Measurements from ENCODE around the gene MFSD12.
"Not testable (repeated sequence)": the region's sequence is repeated elsewhere in the genome, so short reads cannot be mapped to it uniquely, and the experiment has no call there.

MFSD12 gene

DNA sequence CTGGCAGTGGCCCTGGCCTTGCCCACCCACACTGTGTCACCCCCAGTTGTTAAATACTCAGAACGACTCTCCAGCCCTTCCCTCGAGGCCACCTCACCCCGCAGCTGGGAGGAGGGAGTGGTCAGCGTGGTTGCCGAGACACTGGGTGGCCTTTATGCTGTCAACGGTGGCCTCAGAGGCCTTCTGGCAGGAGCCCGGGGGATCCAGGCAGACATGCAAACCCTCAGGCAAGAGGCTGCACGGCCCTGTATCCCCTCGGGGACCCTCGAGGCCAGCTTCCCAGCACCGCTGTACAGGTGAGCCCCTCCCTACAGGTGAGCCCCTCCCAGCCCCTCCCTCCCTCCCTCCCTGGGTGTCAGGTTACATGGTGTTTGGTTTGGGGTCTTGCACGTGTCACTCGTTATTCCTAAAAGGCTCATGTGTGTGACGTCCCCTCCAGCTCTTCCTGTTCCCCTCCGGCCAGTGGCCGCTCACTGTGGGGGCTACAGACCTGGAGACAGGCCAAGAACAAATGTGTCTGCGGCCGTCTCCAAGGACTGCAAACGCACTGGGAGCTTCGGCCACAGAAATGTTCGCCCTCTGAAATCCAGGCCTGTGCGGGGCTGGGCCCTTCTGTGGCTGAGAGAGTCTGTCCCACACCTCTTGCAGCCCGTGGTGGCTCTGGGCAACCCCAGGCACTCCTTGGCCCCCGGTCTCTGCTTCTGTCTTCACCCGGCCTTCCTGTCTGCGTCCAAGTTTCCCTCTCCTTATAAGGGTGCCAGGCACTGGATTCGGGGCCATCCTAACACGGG is 18.2 kb downstream of the MFSD12 start, which contains the start of gene TEKTIP1:
TEKTIP1 (plus strand) TSS at position 210 of the 791 bp plus-strand sequence; CDS start at position 214, 4 bp downstream.
- FAIRE-seq: no peak

GRCh38 chr19:3538258-3538929 is 19.0 kb downstream of the MFSD12 start:
- DNase-seq (ENCODE audit: insufficient read length, low spot score) (no peak), FAIRE-seq (no peak)

More for the DNA sequence above, 18.2 kb downstream of the MFSD12 start, which contains the start of gene TEKTIP1:
- DNase-seq (ENCODE audit: insufficient read length, low spot score): no peak

- no peak for DNase-seq (ENCODE audit: insufficient read length, low spot score)
- no peak for FAIRE-seq
These were observed 19.7 kb downstream of the MFSD12 start for GRCh38 chr19:3537438-3538240.

DNA sequence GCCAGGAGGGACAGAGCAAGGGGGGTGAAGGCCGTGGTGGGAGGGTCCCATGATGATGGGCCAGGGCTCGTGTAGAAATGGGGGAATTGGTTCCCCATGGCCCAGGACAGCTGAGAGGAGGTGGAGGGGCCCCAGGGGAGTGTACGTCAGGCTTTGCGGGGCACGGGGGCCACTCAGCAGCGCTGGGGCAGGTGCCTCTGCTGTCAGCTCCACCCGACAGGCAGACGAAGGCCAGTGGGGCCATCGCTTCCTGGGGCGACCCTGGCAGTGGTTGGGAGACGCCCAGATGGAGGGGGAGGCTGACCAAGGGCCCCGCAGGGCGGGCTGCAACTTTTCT is 20.3 kb downstream of the MFSD12 start:
- FAIRE-seq (no peak), DNase-seq (ENCODE audit: insufficient read length, low spot score) (no peak)

DNA sequence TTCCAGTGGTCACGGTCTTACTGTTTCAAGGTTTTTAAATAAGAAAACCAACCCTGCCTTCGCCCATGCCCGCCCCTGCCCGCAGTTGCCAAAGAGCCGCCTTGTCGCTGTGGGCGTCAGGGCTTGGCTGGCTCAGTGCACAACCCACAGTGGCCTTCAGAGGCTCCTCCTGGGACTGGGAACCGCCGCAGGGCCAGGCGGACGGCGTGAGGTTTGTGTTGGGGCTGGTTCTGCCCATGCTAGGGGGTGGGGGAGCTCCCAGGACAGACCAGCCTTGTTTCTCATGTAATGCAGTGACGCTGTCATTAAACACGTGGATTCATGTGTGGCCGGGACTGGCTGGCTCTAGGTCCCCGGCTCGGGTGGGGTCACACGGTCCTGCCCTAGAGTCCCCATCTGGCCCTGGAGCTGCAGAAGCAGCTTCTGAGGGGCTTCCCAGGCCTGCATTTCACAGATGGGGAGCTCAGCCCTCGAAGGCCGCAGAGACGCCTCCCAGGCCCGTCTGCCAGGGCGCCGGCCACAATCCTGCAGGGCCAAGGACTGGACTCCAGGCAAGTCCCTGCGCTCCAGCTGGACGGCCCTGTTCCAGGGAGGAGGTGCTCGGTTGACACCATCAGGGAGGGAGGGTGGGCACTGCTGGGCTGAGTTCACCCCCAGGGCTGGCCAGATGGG is 20.8 kb downstream of the MFSD12 start:
- no peak for FAIRE-seq
- no peak for DNase-seq (ENCODE audit: insufficient read length, low spot score)

GRCh38 chr19:3535981-3536380 is 21.4 kb downstream of the MFSD12 start:
- FAIRE-seq (no peak), DNase-seq (ENCODE audit: insufficient read length, low spot score) (no peak)

- FAIRE-seq (no peak), DNase-seq (ENCODE audit: insufficient read length, low spot score) (no peak)
These were observed 21.8 kb downstream of the MFSD12 start for GRCh38 chr19:3535563-3535965.

GRCh38 chr19:3535235-3535535 is 22.2 kb downstream of the MFSD12 start:
- FAIRE-seq (no peak), DNase-seq (ENCODE audit: insufficient read length, low spot score) (no peak)

DNA sequence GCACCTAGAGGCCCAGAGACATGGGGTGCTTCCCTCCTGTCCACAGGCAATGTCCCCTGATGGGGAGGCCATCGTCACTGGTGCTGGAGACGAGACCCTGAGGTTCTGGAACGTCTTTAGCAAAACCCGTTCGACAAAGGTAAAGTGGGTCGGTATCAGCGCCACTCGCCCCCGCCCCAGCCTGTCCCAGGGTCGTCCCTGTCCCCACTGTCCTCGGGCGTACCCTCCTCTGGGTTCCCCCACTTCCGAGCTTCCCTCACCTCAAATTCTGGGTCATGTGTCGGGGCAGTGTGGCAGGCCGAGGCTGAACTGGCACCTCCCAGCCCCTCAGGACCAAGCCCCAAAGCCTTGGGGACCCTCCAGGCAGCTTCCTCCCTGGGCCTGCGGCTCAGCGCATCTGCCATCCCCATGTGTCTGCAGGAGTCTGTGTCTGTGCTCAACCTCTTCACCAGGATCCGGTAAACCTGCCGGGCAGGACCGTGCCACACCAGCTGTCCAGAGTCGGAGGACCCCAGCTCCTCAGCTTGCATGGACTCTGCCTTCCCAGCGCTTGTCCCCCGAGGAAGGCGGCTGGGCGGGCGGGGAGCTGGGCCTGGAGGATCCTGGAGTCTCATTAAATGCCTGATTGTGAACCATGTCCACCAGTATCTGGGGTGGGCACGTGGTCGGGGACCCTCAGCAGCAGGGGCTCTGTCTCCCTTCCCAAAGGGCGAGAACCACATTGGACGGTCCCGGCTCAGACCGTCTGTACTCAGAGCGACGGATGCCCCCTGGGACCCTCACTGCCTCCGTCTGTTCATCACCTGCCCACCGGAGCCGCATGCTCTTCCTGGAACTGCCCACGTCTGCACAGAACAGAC is 22.8 kb downstream of the MFSD12 start:
- FAIRE-seq: no peak
- no peak for DNase-seq (ENCODE audit: insufficient read length, low spot score)

- no peak for DNase-seq (ENCODE audit: insufficient read length, low spot score)
- no peak for FAIRE-seq
These were observed 23.7 kb downstream of the MFSD12 start for GRCh38 chr19:3533563-3534216.

DNA sequence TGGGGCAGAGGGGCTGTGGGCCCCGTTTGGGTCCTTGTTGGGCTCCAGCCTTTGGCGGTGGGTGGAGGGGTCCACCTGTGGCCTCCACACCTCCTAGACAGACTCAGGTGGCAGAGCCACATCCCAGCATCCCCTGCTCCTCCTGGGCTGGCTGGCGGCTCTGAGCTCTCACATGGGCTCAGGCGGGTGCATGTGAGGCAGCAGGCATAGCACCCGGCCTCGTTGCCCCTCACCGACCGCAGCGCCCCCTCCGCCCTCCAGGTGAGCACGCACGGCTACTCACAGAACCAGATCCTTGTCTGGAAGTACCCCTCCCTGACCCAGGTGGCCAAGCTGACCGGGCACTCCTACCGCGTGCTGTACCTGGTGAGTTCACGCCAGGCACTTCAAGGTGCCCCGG is 24.4 kb downstream of the MFSD12 start:
- DNase-seq (ENCODE audit: insufficient read length, low spot score): no peak
- no peak for FAIRE-seq

DNA sequence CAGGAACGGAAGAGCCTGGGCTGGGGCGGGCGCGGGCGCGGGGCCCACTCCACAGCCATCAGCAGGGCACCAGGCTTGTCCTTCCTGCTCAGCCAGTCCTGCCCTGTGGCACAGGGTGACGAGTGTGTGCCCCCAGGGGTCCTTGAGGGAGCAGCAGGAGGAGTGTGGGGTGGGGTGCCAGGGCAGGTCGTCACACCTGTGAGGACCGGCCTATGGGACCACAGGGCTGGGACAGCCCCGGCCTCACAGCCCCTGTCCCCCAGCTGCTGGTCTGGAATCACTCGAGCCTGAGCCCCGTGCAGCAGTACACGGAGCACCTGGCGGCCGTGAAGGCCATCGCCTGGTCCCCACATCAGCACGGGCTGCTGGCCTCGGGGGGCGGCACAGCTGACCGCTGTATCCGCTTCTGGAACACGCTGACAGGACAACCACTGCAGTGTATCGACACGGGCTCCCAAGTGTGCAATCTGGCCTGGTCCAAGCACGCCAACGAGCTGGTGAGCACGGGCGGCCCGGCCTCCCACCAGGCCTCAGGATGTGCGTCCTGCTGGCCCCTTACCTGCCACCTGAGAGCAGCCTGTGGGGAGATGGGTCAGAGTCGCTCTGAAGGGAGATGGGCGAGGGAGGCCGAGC is 25.1 kb downstream of the MFSD12 start:
- DNase-seq (ENCODE audit: insufficient read length, low spot score) (no peak), FAIRE-seq (no peak)

DNA sequence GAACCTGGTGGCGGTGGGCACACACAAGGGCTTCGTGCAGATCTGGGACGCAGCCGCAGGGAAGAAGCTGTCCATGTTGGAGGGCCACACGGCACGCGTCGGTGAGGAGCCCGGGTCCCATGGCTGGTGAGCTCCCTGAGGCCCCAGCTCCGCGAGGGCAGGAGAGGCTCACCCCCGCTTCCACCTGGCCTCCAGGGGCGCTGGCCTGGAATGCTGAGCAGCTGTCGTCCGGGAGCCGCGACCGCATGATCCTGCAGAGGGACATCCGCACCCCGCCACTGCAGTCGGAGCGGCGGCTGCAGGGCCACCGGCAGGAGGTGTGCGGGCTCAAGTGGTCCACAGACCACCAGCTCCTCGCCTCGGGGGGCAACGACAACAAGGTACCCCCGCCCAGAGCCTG is 25.7 kb downstream of the MFSD12 start:
- DNase-seq (ENCODE audit: insufficient read length, low spot score): no peak
- no peak for FAIRE-seq

- FAIRE-seq (no peak), DNase-seq (ENCODE audit: insufficient read length, low spot score) (no peak)
These were observed 27.0 kb downstream of the MFSD12 start for GRCh38 chr19:3530389-3530788.

GRCh38 chr19:3529299-3529698 is 28.1 kb downstream of the MFSD12 start:
- DNase-seq (ENCODE audit: insufficient read length, low spot score); FAIRE-seq: not testable (repeated sequence)

DNA sequence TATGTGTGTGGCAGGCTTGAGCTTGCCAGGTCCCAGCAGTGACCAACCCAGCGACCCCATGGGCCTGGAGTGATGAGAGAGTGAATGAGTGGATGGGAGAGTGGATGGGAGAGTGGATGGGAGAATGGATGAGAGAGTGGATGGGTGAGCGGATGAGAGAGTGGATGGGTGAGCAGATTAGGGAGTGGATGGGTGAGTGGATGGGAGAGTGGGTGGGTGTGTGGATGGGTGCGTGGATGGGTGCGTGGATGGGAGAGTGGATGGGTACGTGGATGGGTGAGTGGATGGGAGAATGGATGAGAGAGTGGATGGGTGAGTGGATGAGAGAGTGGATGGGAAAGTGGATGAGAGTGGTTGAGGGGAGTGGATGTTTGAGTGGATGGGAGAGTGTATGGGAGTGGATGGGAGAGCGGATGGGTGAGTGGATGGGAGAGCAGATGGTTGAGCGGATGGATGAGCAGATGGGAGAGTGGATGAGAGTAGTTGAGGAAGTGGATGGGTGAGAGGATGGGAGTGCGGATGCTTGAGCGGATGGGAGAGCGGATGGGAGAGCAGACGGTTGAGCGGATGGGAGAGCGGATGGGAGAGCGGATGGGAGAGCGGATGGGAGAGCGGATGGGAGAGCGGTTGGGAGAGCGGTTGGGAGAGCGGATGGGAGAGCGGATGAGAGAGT is 28.7 kb downstream of the MFSD12 start:
- no peak for DNase-seq (ENCODE audit: insufficient read length, low spot score)
- FAIRE-seq: no peak

GRCh38 chr19:3528080-3528479 is 29.3 kb downstream of the MFSD12 start:
- FAIRE-seq (no peak), DNase-seq (ENCODE audit: insufficient read length, low spot score) (no peak)

- FAIRE-seq (no peak), DNase-seq (ENCODE audit: insufficient read length, low spot score) (no peak)
These were observed 30.0 kb downstream of the MFSD12 start for GRCh38 chr19:3527238-3527910.
